ENCODE data around the gene TOX2. TPM values are rescaled to one million over a fixed set of nuclear protein-coding genes. Genes with fewer than 3 reads are reported as not detected.
A peak's percentile ranks its signal among the peaks of the same experiment; 100 is the strongest.

TOX2 gene
- total RNA-seq, 1 experiment from 2014 or later = not detected

DNA sequence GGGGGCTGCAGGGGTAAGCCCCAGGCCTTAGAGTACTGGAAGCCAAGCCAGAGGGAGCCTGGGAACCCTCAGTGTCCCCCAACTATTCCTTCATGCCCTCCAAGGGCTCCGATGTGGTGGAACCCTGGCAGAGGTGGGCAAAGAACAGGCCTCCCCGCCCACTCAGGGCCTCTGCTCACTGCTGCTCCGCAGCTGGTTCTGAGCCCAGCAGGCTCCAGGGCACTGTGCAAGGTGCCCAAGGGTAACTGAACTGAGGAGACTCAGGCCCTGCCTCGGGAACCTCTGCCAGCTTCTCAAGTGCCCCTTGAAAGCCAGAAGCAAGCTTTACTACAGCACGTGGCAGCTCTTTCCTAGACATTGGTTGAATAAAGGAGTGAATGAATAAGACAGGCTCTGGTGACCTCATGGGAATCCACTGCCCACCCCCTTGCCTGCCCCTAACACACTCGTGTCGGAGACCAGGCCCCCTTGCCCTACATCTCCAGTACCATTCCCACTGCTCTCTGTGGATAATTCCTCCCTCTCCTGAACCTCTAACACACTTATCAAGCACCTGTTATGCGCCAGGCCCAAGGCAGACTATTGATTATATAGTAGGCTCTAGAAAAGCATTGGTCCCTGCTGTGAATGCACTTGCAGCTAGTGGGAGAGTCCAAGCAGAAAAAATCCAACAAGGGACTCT is 55.0 kb downstream of the TOX2 start:
- Mint-ChIP-seq H3K27ac (ENCODE audit: unreplicated experiment) (no peak overlapping the region), H3K4me3 (ENCODE audit: unreplicated experiment) (no peak overlapping the region), H3K9me3 (ENCODE audit: unreplicated experiment) (no peaks in the 10 kb centered on the region), H3K27me3 (ENCODE audit: insufficient read depth, unreplicated experiment) (peaks cover 3% of the 10 kb centered on the region), H3K4me1 (ENCODE audit: low read depth, unreplicated experiment) (no peaks in the 10 kb centered on the region), H3K36me3 (ENCODE audit: insufficient read depth, unreplicated experiment) (no peaks in the 10 kb centered on the region)
- Histone ChIP-seq H3K27me3 (replicated peaks; ENCODE audit: control insufficient read depth, insufficient read depth, low read length) (no peaks in the 10 kb centered on the region), H3K4me3 (ENCODE audit: low read depth, low read length) (no peak overlapping the region), H3K36me3 (ENCODE audit: control insufficient read depth, insufficient read depth, low read length) (no peaks in the 10 kb centered on the region), H3K9me3 (no peaks in the 10 kb centered on the region), H3K4me1 (no peaks in the 10 kb centered on the region)
- intact Hi-C loops (cut with micrococcal nuclease; ENCODE audit: unreplicated experiment) = no loop called here
- no TSS peak for BruUV-seq (replicated peaks)
- CTCF ChIA-PET = no interaction called here
- POLR2A ChIA-PET = no interaction called here
- TF ChIP-seq, protein P1, sequence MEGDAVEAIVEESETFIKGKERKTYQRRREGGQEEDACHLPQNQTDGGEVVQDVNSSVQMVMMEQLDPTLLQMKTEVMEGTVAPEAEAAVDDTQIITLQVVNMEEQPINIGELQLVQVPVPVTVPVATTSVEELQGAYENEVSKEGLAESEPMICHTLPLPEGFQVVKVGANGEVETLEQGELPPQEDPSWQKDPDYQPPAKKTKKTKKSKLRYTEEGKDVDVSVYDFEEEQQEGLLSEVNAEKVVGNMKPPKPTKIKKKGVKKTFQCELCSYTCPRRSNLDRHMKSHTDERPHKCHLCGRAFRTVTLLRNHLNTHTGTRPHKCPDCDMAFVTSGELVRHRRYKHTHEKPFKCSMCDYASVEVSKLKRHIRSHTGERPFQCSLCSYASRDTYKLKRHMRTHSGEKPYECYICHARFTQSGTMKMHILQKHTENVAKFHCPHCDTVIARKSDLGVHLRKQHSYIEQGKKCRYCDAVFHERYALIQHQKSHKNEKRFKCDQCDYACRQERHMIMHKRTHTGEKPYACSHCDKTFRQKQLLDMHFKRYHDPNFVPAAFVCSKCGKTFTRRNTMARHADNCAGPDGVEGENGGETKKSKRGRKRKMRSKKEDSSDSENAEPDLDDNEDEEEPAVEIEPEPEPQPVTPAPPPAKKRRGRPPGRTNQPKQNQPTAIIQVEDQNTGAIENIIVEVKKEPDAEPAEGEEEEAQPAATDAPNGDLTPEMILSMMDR (IDR thresholded peaks at IDR 0.05; ENCODE audit: insufficient read depth in 1 of 2, low read depth in 1 of 2, low read length in 1 of 2, severe bottlenecking in 1 of 2, unreplicated experiment in 1 of 2) = no peak
- peak in 1 of 2 experiments; percentile 35 for DNase-seq

DNA sequence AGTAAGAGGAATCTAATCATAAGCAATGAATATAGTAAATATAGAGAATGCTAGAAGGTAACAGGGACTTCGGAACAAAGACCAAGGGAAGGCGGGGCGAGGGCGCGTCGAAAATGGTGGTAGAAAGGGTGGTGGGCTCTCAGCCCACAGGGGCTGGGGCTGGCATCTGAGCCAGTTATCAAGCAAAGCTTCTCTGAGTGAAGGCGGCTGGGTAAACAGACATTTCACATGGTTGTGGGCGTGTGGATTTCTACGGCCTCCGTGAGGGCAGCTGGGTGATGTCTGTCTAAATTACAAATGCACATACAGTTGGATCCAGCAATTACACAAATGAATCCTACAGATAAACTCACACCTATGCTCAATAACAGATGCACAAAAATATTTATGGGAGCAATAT is 56.6 kb downstream of the TOX2 start:
- Mint-ChIP-seq H3K27me3 (ENCODE audit: insufficient read depth, unreplicated experiment) (peaks cover 3% of the 10 kb centered on the region), H3K27ac (ENCODE audit: unreplicated experiment) (no peak overlapping the region), H3K4me3 (ENCODE audit: unreplicated experiment) (no peak overlapping the region), H3K36me3 (ENCODE audit: insufficient read depth, unreplicated experiment) (no peaks in the 10 kb centered on the region), H3K9me3 (ENCODE audit: unreplicated experiment) (no peaks in the 10 kb centered on the region), H3K4me1 (ENCODE audit: low read depth, unreplicated experiment) (no peaks in the 10 kb centered on the region)
- TF ChIP-seq, protein P1 (IDR thresholded peaks at IDR 0.05; ENCODE audit: insufficient read depth in 1 of 2, low read depth in 1 of 2, low read length in 1 of 2, severe bottlenecking in 1 of 2, unreplicated experiment in 1 of 2) = no peak
- H3K4me1 ChIP-seq = no peaks in the 10 kb centered on the region
- H3K9me3 ChIP-seq = no peaks in the 10 kb centered on the region
- intact Hi-C loops (cut with micrococcal nuclease; ENCODE audit: unreplicated experiment) = no loop called here
- BruUV-seq (replicated peaks) = no TSS peak
- ChIA-PET POLR2A (no interaction called here), CTCF (no interaction called here)
- H3K27me3 ChIP-seq (replicated peaks; ENCODE audit: control insufficient read depth, insufficient read depth, low read length) = no peaks in the 10 kb centered on the region
- peak in 1 of 2 experiments; percentile 21 for DNase-seq
- H3K36me3 ChIP-seq (ENCODE audit: control insufficient read depth, insufficient read depth, low read length) = no peaks in the 10 kb centered on the region
- H3K4me3 ChIP-seq (ENCODE audit: low read depth, low read length) = no peak overlapping the region

DNA sequence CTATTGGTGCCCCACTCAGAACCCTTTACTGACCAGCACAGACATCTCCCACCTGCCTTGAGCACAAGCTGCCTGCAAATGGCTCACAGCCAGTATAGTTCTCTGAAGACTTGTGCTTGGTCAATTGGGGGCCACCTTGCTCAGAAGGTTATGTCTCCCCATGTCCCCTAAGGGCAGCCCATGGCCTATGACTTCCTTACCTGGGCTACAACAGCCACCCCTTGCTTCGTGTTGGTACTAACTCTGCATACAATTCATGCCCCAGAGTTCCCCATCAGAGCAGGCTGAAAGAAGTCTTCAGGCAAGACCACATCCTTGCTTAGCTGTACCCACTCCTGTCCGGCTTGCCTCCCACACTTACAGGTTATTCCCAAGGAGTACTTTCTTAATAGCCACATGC is 57.4 kb downstream of the TOX2 start:
- H3K9me3 ChIP-seq = no peaks in the 10 kb centered on the region
- intact Hi-C loops (cut with micrococcal nuclease; ENCODE audit: unreplicated experiment) = no loop called here

More for the DNA sequence above, 57.4 kb downstream of the TOX2 start:
- no TSS peak for BruUV-seq (replicated peaks)
- Histone ChIP-seq H3K36me3 (ENCODE audit: control insufficient read depth, insufficient read depth, low read length) (no peaks in the 10 kb centered on the region), H3K27me3 (replicated peaks; ENCODE audit: control insufficient read depth, insufficient read depth, low read length) (no peaks in the 10 kb centered on the region), H3K4me3 (ENCODE audit: low read depth, low read length) (no peak overlapping the region), H3K4me1 (no peaks in the 10 kb centered on the region)
- no peaks in the 10 kb centered on the region for H3K36me3 Mint-ChIP-seq (ENCODE audit: insufficient read depth, unreplicated experiment)
- H3K4me1 Mint-ChIP-seq (ENCODE audit: low read depth, unreplicated experiment) = no peaks in the 10 kb centered on the region
- TF ChIP-seq, protein P1 (IDR thresholded peaks at IDR 0.05; ENCODE audit: insufficient read depth in 1 of 2, low read depth in 1 of 2, low read length in 1 of 2, severe bottlenecking in 1 of 2, unreplicated experiment in 1 of 2) = no peak
- peaks cover 3% of the 10 kb centered on the region for H3K27me3 Mint-ChIP-seq (ENCODE audit: insufficient read depth, unreplicated experiment)
- ChIA-PET POLR2A (no interaction called here), CTCF (no interaction called here)
- no peak overlapping the region for H3K4me3 Mint-ChIP-seq (ENCODE audit: unreplicated experiment)
- no peak overlapping the region for H3K27ac Mint-ChIP-seq (ENCODE audit: unreplicated experiment)
- DNase-seq = no peak
- H3K9me3 Mint-ChIP-seq (ENCODE audit: unreplicated experiment) = no peaks in the 10 kb centered on the region

Data from Caco-2 (cell line).